AG20443 (cell line): ENCODE data around the gene GHRHR.

Experiments
- DNase-seq: peaks from one replicate; pipeline ENCODE4 v3.0.0; 2012; ENCODE audit warnings: low spot score, mixed read lengths

Gene GHRHR

GRCh38 chr7:30968747-30969603 lies 5.2 kb downstream of the GHRHR start:
- DNase-seq = peak; percentile 3

DNA sequence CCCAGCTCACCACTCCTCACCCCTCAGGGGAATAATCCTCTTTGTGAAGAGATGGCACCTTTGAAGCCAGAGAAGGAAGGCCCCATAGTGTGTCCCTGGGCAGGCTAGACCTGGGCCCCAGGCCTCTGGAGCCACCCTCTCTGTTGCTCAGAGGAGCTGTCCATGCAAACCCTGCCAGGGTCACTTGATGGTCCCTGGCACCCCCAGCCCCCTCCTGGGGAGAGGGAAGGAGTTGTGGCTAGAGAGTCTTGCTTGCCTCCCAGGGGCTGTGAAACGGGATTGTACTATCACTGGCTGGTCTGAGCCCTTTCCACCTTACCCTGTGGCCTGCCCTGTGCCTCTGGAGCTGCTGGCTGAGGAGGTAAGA lies 5.8 kb downstream of the GHRHR start:
- no peak for DNase-seq

DNA sequence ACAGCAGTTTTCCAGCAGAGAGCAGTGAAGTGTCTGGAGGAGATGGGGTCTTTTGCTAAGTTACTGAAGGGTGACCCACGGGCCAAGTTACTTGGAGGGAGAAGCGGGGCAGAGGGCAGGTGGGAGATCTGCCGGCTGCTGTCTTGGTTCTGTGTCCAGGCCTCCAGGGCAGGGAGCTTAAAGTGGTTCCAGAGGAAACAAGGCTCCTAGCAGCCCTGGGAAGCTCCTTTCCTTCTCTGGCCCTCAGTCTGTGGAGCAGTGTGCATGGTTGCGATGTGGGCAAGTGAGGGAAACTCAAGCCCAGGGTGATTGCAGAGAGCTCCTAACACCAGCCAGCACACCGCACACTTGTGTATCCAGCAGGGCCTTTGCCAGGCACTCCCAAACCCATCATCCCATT lies 6.3 kb downstream of the GHRHR start:
- DNase-seq = peak; percentile 4

GRCh38 chr7:30970594-30971094 lies 6.9 kb downstream of the GHRHR start:
- peak; percentile 10 for DNase-seq

DNA sequence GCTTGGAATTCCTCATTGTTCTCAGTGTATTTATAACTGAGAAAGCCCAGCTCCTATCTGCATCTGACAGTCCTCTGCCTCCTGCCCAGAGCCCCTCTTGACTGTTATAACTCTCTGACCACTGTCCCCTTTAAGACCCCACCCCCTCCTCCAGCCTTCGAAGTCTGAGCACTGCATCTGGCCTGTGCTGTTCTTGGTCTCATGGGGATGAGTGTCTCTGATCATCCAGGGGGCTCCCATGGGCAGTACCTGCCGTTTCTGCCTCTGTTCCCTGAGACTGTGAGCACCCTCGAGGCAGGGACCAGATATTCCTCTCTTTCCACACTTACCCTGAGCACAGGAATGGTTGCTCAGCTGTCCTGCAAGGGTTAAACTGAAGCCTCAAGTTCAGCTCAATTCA lies 7.7 kb downstream of the GHRHR start:
- DNase-seq = peak; percentile 4

- DNase-seq = peak; percentile 5
These were observed 8.2 kb downstream of the GHRHR start for GRCh38 chr7:30971840-30972563.

- peak; percentile 2 for DNase-seq
These were observed 9.5 kb downstream of the GHRHR start for GRCh38 chr7:30973292-30973691.

DNA sequence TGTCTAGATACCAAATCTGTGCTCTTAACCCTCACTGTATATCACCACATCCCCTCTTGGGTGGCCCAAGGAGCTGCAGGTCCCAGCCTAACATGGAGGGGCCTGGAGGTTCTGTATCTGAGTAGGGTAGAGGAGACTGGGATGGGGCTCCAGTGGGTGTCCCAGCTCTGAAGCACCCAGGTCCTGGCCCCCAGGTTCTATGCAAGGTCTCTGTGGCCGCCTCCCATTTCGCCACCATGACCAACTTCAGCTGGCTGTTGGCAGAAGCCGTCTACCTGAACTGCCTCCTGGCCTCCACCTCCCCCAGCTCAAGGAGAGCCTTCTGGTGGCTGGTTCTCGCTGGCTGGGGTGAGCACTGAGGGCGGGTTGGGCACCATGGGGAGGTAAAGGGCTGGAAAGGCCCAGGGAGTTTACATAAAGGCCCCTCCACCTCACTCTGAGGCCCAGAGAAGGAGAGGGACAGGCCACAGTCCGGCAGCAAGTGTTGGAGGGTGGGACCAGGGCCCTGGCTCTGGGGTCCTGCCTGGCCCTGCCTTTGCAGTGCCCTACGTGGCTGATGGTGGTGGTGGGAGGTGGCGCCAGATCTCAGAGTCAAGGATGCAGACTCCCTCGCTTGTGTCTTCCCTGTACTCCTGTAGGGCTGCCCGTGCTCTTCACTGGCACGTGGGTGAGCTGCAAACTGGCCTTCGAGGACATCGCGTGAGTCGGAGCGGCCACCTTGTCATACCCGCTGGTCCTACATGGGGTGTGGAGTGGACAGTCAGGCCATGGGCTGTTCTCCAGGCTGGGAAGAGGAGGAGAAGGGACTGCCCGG lies 10.2 kb downstream of the GHRHR start:
- DNase-seq = peak; percentile 12

- DNase-seq = peak; percentile 73
These were observed 11.0 kb downstream of the GHRHR start for GRCh38 chr7:30974605-30975255.

DNA sequence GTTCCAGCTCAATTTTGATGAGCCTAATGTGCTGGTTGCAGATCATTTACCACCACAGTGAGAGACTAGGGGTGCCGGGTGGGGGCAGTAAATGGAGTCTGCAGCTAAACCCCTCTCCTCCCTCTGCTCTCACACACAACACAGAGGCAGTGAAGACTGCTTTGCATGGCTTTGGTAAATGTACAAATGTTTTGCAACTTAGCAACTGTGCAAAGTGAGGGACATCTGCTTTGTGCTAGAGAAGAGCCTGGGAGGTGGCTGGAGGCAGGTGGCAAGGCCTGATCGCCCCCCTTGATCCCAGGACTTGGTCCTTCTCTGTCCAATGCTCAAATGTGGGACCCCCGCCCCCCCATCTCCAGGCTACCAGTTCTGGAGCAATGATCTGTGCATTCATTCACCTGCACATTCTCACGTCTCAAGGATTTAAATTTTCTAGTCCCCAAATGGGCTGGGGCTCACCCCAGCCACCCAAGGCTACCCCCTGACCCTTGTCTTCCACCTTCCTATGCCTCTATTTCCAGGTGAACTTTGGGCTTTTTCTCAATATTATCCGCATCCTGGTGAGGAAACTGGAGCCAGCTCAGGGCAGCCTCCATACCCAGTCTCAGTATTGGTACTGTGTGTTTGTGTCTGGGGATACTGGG lies 11.6 kb downstream of the GHRHR start:
- DNase-seq = no peak

GRCh38 chr7:30976381-30976780 lies 12.6 kb downstream of the GHRHR start:
- DNase-seq = no peak

DNA sequence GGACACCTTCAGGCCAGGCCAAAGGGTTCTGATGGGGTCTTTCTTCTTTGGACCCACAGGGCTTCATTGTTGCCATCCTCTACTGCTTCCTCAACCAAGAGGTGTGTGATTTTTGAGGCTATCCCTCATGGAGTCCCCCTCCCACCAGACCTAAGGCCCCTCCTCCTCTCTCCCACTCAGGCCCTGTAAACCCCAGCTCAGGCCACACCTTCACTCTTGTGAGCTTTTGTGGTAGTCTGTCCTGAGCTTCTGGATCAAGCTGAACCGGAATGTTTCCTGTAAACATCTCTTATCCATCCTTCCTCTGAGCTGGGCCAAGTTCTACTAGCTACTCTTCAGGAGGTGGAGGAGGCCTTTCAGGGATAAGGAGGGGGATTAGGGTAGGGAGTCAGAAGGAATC lies 13.5 kb downstream of the GHRHR start:
- no peak for DNase-seq

DNA sequence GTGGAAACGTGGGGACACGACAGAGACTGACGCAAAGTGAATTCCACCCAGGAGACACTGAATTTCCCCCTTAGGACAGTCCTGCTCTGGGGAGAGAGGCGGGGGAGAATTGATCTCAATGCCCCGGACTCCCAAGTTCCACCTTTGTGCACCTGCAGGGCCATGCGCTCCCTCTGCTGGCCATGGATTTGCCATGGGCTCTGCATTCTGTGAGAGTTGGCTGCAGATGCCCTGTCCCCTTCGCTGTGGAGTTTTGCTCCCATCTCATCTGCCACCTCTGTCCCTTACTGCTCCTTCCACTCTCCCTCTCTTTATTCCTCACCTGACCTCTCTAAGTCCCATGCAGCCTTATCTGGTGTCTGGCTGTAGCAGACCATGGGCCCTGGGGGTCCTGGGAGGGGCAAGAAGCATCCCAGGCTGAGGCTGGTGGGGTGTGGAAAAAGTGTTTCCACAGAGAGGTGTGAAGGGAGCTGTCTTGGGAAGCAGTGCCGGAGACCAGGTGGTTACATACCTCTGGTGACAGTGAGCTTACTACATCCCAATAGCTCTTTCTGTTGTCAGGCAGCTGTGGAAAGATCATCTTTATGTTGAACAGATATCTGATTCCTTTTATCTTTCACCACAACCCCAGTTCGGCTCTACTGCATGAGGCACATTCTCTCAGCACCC lies 14.3 kb downstream of the GHRHR start:
- DNase-seq = no peak

- DNase-seq = no peak
These were observed 15.3 kb downstream of the GHRHR start for GRCh38 chr7:30979027-30979426.

DNA sequence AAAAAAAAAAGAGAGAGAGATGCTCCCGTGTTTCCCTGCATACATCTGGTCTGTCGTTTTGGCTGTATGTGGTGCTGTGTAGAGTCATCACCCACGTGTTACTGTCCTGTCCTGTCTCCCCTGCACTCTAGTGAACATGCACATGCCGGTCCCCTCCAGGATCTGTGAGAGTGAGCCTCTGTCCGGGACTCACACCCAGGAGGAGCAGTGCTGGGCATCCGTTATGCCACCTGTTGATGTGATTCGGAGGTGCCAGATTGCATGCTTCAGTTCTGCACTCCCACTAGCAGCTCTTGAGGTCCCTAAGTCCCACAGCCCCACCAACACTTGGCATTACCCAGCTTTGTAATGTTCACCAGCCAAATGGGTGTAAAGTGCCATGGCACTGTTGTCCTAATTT lies 16.4 kb downstream of the GHRHR start:
- DNase-seq = no peak

- DNase-seq = no peak
These were observed 17.0 kb downstream of the GHRHR start for GRCh38 chr7:30980751-30981150.

DNA sequence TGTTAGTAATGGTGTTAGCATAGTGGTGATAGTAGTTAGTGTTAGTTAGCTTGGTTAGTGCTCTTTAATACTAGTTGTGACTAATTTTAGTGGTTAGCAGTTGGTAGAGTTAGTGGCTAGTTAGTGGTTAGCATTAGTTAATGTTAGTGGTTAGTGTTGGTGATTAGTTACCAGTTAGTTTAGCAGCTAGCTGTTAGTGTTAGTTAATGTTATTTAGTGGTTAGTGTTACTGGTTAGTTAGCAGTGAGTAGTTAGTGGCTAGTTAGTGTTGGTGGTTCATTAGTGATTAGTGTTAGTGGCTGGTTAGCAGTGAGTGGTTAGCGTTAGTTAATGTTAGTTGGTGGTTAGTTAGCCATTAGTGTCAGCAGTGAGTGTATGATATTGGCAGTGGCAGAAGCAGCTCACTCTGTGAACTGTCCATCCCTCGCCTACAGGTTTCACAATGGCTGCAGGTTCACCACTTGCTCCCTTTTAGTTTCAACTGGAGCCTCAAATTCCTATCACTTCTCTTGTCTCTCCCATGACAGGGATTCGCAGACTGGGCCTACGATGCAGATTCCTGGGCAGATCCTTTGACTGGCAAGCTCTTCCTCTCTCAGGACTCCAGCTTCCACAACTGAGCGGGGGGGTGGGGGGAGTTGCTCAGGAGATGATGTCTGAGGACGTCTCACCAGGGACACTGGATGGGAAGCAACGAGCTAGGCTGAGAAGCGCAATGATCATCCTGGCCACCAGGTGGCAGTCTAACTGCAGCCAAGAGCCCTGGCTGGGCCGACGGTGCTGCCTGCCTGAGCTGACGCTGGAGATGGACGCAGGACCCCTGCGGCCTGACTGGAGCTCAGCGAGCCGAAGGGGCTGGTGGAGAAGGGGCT lies 19.5 kb downstream of the GHRHR start:
- DNase-seq = peak; percentile 91

GRCh38 chr7:30983914-30984247 lies 20.1 kb downstream of the GHRHR start:
- no peak for DNase-seq

GRCh38 chr7:30984359-30985107 lies 20.8 kb downstream of the GHRHR start:
- peak; percentile 74 for DNase-seq
